HAP-1 (cell line): ENCODE results near the gene BICD2.

ENCODE experiments used
- DNase-seq, 2 experiments: peaks; one replicate each; pipeline ENCODE4 v3.0.0-alpha.2; 2016 to 2020; ENCODE audit warnings: low spot score in 2 of 2
- H3K27me3 ChIP-seq: fragments of 250-450 bp; sonication (Bioruptor Pico); 2 replicates; pipeline ENCODE4 v1.5.1; 2020; ENCODE audit warnings: low read depth, mild to moderate bottlenecking, moderate library complexity
- H3K36me3 ChIP-seq: fragments of 250-450 bp; sonication (Bioruptor Pico); replicated peaks from 2 replicates; pipeline ENCODE4 v1.5.1; 2020; ENCODE audit warnings: mild to moderate bottlenecking
- H3K4me1 ChIP-seq: fragments of 250-450 bp; sonication (Bioruptor Pico); 2 replicates; pipeline ENCODE4 v1.5.1; 2020; ENCODE audit warnings: mild to moderate bottlenecking
- H3K4me3 ChIP-seq: fragments of 250-450 bp; sonication (Bioruptor Pico); 2 replicates; pipeline ENCODE4 v1.5.1; 2020; ENCODE audit warnings: mild to moderate bottlenecking, moderate library complexity
- H3K9me3 ChIP-seq: fragments of 250-450 bp; sonication (Bioruptor Pico); 2 replicates; pipeline ENCODE4 v1.5.1; 2020; ENCODE audit warnings: mild to moderate bottlenecking, moderate library complexity
- in situ Hi-C: fragments of 300-500 bp; cut with MboI; formaldehyde crosslinking; loops from 3 replicates; pipeline ENCODE4 v1.14.3; 2020; ENCODE audit warnings: low sequenced_read_pairs, inconsistent platforms, mixed read lengths

Gene BICD2

DNA sequence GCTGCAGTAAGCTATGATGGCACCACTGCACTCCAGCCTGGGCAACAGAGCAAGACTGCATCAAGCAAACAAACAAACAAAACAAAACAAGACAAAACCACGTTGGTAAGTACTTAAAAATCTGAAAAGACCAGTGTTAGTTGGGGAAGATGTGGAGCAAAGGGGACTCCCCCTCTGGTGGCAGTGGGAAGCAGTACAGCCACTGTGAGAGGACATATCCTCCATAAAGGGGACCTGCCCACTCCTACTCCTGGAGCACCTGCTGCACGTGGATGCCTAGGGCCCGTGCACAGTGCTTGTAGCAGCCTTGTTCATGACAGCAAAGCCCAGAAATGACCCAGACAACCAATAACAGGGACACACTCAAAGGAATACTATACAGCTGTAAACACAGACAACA lies 77.7 kb downstream of the BICD2 start:
- Histone ChIP-seq H3K4me3 (no peak overlapping the region), H3K27me3 (no peaks in the 10 kb centered on the region), H3K9me3 (peaks cover 5% of the 10 kb centered on the region; the same call in 1 of the 2 replicates), H3K4me1 (peaks cover 4% of the 10 kb centered on the region), H3K36me3 (no peaks in the 10 kb centered on the region)
- in situ Hi-C loops = no loop called here
- DNase-seq = peak; percentile 20 to 41

DNA sequence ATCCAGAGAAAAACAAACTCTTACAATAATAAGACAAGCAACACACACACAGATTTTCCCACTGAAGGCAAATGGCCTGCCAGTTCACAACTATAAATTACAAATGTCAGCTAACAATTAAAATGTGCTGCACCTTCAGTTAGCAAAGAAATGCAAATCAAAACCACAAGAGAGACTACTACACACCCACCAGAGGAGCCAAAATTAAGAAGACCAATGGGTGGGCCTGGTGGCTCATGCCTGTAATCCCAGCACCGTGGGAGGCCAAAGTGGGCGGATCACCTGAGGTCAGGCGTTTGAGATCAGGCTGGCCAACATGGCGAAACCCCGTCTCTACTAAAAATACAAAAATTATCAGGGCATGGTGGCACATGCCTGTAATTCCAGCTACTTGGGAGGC lies 79.6 kb downstream of the BICD2 start:
- Histone ChIP-seq H3K9me3 (no peaks in the 10 kb centered on the region), H3K4me1 (peaks cover 4% of the 10 kb centered on the region), H3K4me3 (no peak overlapping the region), H3K36me3 (no peaks in the 10 kb centered on the region), H3K27me3 (no peaks in the 10 kb centered on the region)
- DNase-seq = peak in 1 of 2 experiments; percentile 9
- in situ Hi-C loops = no loop called here

DNA sequence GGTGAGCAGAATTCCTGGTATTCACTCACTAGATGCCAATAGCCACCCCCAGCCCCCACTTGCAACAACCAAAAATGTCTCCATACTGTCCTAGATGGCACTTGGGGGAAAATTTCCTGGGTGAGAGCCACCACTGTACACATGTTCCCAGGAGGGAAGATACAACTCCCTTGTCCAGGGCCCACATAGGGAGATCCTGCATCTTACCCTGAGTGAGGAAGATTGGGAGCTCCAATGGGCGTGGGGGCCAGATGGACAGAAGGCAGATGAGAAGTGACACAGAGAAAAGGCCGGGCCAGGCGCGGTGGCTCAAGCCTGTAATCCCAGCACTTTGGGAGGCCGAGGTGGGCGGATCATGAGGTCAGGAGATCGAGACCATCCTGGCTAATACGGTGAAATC lies 82.4 kb downstream of the BICD2 start:
- no peak for DNase-seq
- no peak overlapping the region for H3K4me3 ChIP-seq
- peaks cover 4% of the 10 kb centered on the region for H3K4me1 ChIP-seq
- in situ Hi-C loops = no loop called here
- no peaks in the 10 kb centered on the region for H3K36me3 ChIP-seq
- no peaks in the 10 kb centered on the region for H3K9me3 ChIP-seq
- no peaks in the 10 kb centered on the region for H3K27me3 ChIP-seq

DNA sequence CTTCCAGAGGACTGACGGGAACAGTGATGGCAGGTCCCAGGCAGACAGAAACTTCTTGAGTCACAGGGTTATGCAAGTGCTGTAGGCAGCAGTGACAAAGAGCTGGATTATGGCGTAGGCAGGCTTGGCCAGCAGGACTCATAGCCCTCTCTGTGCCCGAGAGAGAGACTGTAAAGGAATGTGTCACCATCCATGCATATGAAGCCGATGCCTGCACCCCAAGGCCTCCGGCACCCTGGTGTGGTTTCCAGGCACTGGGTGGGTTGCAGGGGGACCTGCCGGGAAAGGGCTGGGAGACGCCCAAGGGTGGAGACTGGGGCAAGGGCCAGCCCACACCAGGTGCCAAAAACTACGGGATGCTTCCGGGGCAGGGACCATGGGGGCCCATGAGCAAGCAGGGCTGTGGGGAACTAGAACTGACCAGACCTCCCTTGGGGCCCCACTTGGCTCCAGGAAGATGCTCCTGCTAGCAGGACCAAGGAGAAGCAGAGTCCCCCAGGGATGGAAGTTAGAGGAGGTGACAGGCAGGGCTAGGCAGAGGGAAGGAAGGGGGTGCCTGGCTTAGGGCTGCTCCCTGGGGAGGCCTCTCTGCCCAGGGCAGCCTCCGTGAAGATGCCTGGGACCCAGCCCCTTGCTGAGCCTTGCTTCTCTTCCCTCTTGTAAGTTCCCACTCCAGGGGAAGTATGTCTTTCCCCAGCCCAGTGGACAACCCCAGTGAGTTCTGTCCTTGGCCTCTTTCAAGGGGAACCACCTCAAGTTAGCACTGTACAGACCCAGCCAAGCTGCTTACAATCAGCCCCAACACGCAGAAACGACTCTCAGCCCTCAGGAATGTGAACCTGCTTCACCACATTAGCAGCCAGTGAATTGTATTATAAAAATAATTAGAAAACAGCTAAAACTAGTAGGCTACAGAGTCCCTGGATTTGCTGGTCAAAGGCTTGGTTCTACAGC lies 84.2 kb downstream of the BICD2 start:
- H3K36me3 ChIP-seq = no peaks in the 10 kb centered on the region
- no peaks in the 10 kb centered on the region for H3K27me3 ChIP-seq
- no peak for DNase-seq
- H3K4me1 ChIP-seq = peaks cover 4% of the 10 kb centered on the region
- in situ Hi-C loops = no loop called here
- H3K9me3 ChIP-seq = no peaks in the 10 kb centered on the region
- no peak overlapping the region for H3K4me3 ChIP-seq

DNA sequence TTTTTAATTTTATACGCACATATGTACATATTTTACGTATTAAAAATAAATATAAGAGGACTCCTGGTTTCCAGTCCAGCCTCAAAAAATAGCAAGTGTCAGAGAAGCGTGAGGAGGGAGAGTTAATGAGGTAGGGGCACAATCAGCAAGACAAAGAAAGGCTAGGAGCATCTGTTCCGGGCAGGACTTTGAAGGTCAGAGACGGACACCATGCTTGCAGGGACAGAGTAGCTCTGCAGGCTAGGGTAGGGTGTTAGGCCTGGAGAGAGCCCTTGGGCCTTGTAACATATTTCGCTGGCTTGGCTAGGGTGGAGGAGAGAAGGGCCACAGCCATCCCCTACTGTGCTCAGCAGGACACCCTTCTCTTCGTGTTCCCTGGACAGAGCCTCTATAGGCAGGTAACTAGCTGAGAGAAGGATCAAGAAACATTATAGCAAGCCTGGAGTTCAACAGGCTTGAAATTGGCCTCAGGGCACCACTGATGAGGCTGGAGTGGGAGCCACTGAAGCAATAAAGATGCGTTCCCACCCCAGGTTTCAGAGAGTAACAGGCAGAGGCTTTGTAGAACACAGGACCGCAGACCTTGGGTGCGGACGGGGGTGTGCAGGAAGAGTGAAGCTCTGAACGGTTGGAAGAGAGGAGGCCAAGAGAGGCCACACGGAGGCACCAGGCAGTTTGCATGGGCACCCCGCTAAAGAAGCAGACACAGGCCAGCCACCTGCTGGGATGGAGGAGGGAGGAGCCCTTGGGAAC lies 85.0 kb downstream of the BICD2 start:
- no peaks in the 10 kb centered on the region for H3K9me3 ChIP-seq
- in situ Hi-C loops = no loop called here
- no peak for DNase-seq

DNA sequence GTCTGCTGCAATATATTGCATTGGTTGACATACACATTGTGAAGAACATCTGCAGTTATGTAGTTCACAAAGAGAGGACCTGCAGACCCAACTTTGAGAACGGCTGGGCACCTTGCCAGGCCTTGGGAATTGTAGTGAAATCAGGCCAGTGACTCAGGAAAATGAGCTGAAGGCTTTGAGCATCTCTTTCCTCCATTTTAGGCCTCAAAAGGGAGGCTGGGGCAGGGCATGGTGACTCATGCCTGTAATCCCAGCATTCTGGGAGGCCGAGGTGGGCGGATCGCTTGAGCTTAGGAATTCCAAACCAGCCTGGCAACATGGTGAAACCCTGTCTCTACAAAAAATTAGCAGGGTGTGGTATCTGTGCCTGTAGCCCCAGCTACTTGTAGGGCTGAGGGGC lies 93.3 kb downstream of the BICD2 start:
- H3K9me3 ChIP-seq = no peaks in the 10 kb centered on the region
- peaks cover 9% of the 10 kb centered on the region; the same call in 1 of the 2 replicates for H3K4me1 ChIP-seq
- no peaks in the 10 kb centered on the region for H3K27me3 ChIP-seq
- H3K4me3 ChIP-seq = peak overlapping the region; percentile 74
- no peaks in the 10 kb centered on the region; the same call in 1 of the 2 replicates for H3K36me3 ChIP-seq
- peak; percentile 18 to 60 for DNase-seq
- in situ Hi-C loops = no loop called here

More for the DNA sequence above, 85.0 kb downstream of the BICD2 start:
- H3K4me3 ChIP-seq = no peak overlapping the region
- no peaks in the 10 kb centered on the region for H3K36me3 ChIP-seq
- H3K4me1 ChIP-seq = no peaks in the 10 kb centered on the region
- H3K27me3 ChIP-seq = no peaks in the 10 kb centered on the region

DNA sequence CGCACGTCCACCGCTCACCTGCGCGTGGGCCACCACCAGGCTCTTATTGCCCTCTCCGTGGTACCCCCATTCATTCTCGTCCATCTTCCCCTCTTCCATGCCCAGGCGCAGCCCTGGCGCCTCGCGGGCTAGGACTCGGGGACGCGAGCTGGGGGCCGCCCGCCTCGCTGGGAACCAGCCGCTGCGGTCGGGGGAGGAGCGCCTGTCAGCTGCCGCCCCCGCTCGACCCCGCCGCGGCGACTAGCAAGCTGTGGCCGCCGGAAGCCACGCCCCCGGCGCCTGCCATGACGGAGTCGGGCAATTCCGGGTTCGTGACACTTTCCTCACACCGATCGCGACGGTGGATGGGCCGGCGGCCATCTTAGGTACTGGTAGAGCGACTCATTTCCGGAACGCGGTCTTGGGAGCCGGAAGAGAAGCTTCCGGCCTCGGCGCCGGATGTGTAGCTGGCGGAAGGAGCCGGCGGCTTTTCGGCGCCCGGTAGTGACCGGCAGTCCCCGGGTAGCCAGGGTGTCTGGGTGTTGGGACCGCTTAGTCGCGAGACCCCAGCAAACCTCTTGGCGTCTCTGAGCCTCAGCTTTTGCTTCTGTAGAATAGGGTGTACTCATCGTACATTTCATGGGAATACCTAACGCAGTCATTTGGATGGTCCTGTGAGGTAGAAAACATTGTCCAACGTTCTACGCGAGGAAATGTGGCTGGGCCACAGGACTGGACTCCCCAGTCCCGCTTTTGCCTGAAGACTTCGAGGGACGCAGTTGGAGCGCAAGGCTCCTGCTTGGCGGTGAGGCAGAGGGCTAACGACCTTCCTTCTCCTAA lies 94.5 kb downstream of the BICD2 start, which contains the start of gene IPPK:
Gene IPPK (minus strand): TSS at position 242 of the 819 bp plus-strand sequence. CDS start 143 bp downstream, at position 99.
- in situ Hi-C loops = no loop called here
- H3K9me3 ChIP-seq = no peaks in the 10 kb centered on the region
- peak; percentile 98 for DNase-seq
- no peaks in the 10 kb centered on the region; the same call in 1 of the 2 replicates for H3K36me3 ChIP-seq
- peak within 1 kb of the TSS; percentile 74 for H3K4me3 ChIP-seq
- peaks cover 9% of the 10 kb centered on the region; the same call in 1 of the 2 replicates for H3K4me1 ChIP-seq
- H3K27me3 ChIP-seq = no peaks in the 10 kb centered on the region

DNA sequence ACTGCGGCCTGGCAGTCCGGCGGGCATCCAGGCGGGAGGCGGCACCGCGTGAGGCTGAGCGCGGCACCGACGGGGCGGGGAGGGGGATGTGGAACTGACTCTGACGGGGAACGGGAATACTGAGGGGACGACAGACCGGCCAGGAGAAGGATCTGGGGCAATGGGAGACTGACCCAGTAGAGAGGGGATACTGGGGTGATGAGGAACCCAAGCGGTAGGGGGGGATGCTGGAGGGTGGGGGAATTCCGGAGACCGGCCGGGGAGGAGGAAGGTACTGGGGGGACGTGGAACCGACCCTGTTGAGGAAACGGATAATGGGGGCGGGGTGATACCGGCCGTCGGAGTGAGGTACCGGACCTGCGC lies 95.1 kb downstream of the BICD2 start:
- Histone ChIP-seq H3K4me1 (peaks cover 9% of the 10 kb centered on the region; the same call in 1 of the 2 replicates), H3K27me3 (no peaks in the 10 kb centered on the region), H3K4me3 (peak overlapping the region; percentile 74), H3K36me3 (no peaks in the 10 kb centered on the region; the same call in 1 of the 2 replicates), H3K9me3 (no peaks in the 10 kb centered on the region)
- in situ Hi-C loops = no loop called here
- DNase-seq = peak in 1 of 2 experiments; percentile 55

DNA sequence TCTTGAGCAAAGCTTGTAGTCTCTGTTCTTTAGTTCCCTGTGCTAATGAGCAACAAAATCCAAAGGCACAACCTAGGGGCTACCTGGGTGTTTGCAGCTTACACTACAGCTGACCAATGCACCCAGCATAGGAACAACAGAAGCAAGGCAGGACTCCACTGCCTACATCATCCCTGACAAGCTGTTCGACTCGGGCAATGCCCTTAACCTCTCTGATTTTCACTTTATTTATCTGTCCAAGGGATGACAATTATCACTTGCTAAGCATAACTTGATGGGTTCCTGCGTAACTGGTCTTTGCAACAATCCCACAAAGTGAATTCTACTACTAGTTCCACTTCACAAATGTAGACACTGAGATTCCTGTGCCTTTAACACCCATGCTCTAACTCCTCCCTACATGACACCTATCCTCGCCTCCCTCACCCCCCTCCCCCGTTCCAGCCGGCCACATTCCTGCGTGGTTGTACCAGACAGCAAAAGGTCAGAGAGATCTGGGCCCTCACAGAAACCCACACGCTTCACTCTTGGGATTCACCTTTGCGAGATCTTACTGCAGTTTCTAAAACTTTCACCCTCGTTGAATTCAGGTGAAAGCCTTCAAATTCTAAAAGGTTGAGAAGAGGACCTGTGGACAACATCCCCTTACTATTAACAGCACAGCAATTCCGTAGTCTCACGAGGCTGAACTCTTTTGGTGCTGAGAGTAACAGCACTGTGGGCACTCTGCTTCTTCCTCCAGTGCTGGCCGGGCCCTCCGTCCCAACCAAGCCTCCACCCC lies 95.7 kb downstream of the BICD2 start:
- in situ Hi-C loops = no loop called here
- no peaks in the 10 kb centered on the region for H3K27me3 ChIP-seq
- peak; percentile 19 to 70 for DNase-seq
- peaks cover 9% of the 10 kb centered on the region; the same call in 1 of the 2 replicates for H3K4me1 ChIP-seq
- H3K4me3 ChIP-seq = peak overlapping the region; percentile 74
- no peaks in the 10 kb centered on the region for H3K9me3 ChIP-seq
- H3K36me3 ChIP-seq = no peaks in the 10 kb centered on the region; the same call in 1 of the 2 replicates

DNA sequence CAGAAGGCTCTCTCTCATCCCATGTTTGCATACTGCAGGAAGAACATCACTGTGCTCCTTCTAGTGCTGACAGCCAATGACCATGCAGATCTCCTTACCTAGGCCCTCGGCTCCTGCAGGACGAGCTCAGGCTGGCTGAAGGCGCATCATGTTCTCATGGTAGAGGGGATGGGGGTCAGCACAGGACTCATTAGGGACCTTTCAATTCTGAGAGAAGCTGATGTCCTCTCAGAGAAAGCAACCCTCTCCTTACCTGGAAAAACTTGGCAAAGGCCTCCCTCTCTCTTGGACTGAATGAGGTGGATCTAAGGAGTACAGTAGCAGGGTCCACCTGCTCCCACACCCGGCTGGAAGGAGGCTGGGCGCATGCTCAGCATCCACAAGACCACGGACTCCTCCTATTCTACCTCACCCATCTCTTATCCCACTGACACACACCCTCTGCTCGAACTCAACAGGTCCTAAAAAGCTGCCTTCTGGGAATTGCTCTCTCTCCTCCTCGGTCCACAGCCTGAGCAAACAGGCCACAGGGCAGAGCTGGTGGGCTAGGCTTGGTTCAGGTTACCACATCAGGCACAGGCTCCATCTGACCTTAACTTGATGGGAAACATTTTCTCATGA lies 97.6 kb downstream of the BICD2 start:
- in situ Hi-C loops = no loop called here
- Histone ChIP-seq H3K4me1 (peaks cover 9% of the 10 kb centered on the region; the same call in 1 of the 2 replicates), H3K36me3 (no peaks in the 10 kb centered on the region; the same call in 1 of the 2 replicates), H3K27me3 (no peaks in the 10 kb centered on the region), H3K9me3 (no peaks in the 10 kb centered on the region), H3K4me3 (no peak overlapping the region)
- DNase-seq = no peak

DNA sequence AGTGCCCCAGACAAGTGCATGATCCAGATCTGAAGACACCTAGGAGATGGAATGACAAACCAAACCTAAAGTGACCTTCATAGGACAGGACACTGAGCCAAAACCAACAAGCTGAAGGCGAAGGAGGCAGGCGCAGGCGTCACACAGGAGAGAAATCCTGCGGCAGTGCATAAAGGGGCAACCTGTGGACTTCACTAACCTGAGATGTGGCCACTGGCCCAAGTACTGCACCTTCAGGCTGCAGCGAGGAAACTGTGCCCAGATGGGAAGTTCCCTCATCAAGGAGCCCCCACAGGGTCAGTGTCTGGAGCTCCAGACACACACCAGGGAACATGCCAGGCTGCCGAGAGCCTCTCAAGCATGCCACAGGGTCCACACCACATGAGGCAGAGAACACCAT lies 98.4 kb downstream of the BICD2 start:
- in situ Hi-C loops = no loop called here
- H3K4me1 ChIP-seq = peaks cover 6% of the 10 kb centered on the region; the same call in 1 of the 2 replicates
- H3K4me3 ChIP-seq = no peak overlapping the region
- no peak for DNase-seq
- no peaks in the 10 kb centered on the region for H3K27me3 ChIP-seq
- H3K9me3 ChIP-seq = no peaks in the 10 kb centered on the region
- no peaks in the 10 kb centered on the region; the same call in 1 of the 2 replicates for H3K36me3 ChIP-seq

DNA sequence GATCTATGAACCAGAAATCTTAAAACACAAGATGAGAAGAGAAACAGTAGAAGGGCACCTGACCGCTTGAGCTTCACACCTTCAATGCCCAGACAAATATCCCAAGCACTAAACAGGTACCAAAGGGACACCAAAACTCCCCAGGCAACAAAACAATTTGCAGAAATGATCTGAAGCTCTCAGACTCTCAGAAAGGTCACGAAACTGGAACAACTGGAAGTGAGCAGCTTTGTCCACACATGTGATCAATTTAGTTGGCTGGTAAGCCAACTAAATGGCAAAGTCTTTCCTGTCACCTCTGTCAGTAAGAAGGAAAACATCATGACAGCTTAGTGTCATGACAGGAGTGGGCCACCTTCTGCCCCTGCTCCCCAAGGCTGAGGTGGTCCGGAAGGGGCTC lies 98.8 kb downstream of the BICD2 start:
- in situ Hi-C loops = no loop called here
- no peak for DNase-seq
- H3K4me1 ChIP-seq = peaks cover 4% of the 10 kb centered on the region; the same call in 1 of the 2 replicates
- H3K27me3 ChIP-seq = no peaks in the 10 kb centered on the region
- H3K4me3 ChIP-seq = no peak overlapping the region
- H3K9me3 ChIP-seq = no peaks in the 10 kb centered on the region
- no peaks in the 10 kb centered on the region; the same call in 1 of the 2 replicates for H3K36me3 ChIP-seq
